OCI-LY1 (cell line): Measurements from ENCODE around the gene HS3ST3B1.

Experiments used
- H2AFZ ChIP-seq: fragments of 200-600 bp; sonication (generic), shearing (Covaris generic); 2 replicates; pipeline ENCODE4 v1.6.0; 2014; ENCODE audit warnings: antibody characterized with exemption, mild to moderate bottlenecking, low read length
- H3F3A ChIP-seq: fragments of 200-600 bp; sonication (generic), shearing (Covaris generic); 2 replicates; pipeline ENCODE4 v1.6.0; 2014; ENCODE audit warnings: mild to moderate bottlenecking, antibody characterized with exemption, low read length, moderate library complexity; ENCODE audit not compliant: insufficient read depth
- H3K27ac ChIP-seq: fragments of 200-600 bp; sonication (generic); 2 replicates; pipeline ENCODE4 v1.5.1; 2014; ENCODE audit warnings: low read length, mixed run types, mild to moderate bottlenecking, low read depth; ENCODE audit not compliant: poor library complexity, severe bottlenecking
- H3K27me3 ChIP-seq: fragments of 200-600 bp; sonication (generic); 2 replicates; pipeline ENCODE4 v1.6.0; 2014; ENCODE audit warnings: antibody characterized with exemption, mild to moderate bottlenecking, low read length, moderate library complexity; ENCODE audit not compliant: insufficient read depth
- H3K36me3 ChIP-seq: fragments of 200-600 bp; sonication (generic); 2 replicates; pipeline ENCODE4 v1.6.1; 2014; ENCODE audit warnings: mild to moderate bottlenecking, antibody characterized with exemption, low read length, moderate library complexity, mixed read lengths; ENCODE audit not compliant: insufficient read depth
- H3K4me1 ChIP-seq: fragments of 200-600 bp; sonication (generic); 2 replicates; pipeline ENCODE4 v1.5.1; 2014; ENCODE audit warnings: mild to moderate bottlenecking, low read length, moderate library complexity; ENCODE audit not compliant: insufficient read depth, severe bottlenecking
- H3K4me2 ChIP-seq: fragments of 200-600 bp; sonication (generic), shearing (Covaris generic); 2 replicates; pipeline ENCODE4 v1.6.1; 2014; ENCODE audit warnings: low read length
- H3K4me3 ChIP-seq: fragments of 200-600 bp; sonication (generic); 2 replicates; pipeline ENCODE4 v1.5.1; 2014; ENCODE audit warnings: low read length, low read depth, mild to moderate bottlenecking, mixed read lengths; ENCODE audit not compliant: poor library complexity, severe bottlenecking
- H3K79me2 ChIP-seq: fragments of 200-600 bp; shearing (Covaris generic); 2 replicates; pipeline ENCODE4 v1.6.1; 2016; ENCODE audit warnings: mixed run types, low read length, mixed read lengths; ENCODE audit not compliant: insufficient read depth
- H3K9ac ChIP-seq: fragments of 200-600 bp; sonication (generic), shearing (Covaris generic); 2 replicates; pipeline ENCODE4 v1.6.1; 2014; ENCODE audit warnings: mild to moderate bottlenecking, low read length, mixed read lengths
- H3K9me2 ChIP-seq: fragments of 200-600 bp; sonication (generic), shearing (Covaris generic); 2 replicates; pipeline ENCODE4 v1.6.1; 2014; ENCODE audit warnings: low read depth, mild to moderate bottlenecking, low read length, mixed read lengths
- H3K9me3 ChIP-seq: fragments of 200-600 bp; shearing (Covaris generic); 2 replicates; pipeline ENCODE4 v1.6.1; 2014; ENCODE audit warnings: low read length, mixed read lengths
- H4K20me1 ChIP-seq: fragments of 200-600 bp; sonication (generic), shearing (Covaris generic); 2 replicates; pipeline ENCODE4 v1.6.0; 2016; ENCODE audit warnings: mild to moderate bottlenecking, low read length; ENCODE audit not compliant: insufficient read depth
- EZH2 ChIP-seq: fragments of 200-600 bp; sonication (generic), shearing (Covaris generic); IDR thresholded peaks from 2 replicates; pipeline ENCODE4 v1.8.0; 2017; ENCODE audit warnings: borderline replicate concordance, mixed run types, mild to moderate bottlenecking, antibody characterized with exemption, low read length, moderate library complexity, mixed read lengths
- TF ChIP-seq, protein P1 (sequence below): fragments of 200-600 bp; sonication (generic), shearing (Covaris generic); IDR thresholded peaks from 2 replicates; pipeline ENCODE4 v1.5.1; 2017; ENCODE audit warnings: mild to moderate bottlenecking, antibody characterized with exemption, low read length, moderate library complexity, mixed read lengths

The HS3ST3B1 gene

DNA sequence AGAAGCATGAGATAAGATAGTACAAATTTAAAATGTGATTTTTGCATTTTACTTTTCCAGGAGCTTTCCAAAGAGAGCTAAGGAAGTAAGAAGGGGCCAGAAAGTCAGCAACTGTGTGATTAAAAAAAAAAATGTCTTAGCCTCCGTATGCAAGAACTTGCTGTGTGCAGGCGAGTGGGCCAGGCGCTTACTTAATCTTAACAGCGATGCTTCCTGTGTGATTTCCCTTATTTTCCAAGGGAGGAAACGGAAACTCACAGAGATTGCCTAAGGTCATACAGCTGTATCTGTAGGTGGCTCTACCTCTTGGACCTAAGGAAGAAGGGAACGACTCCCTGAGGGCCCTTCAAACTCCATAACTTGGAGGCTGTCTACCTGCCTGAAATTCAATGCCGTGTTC, 11.1 kb downstream of the HS3ST3B1 start:
- no peaks in the 10 kb centered on the region for H3K9me2 ChIP-seq
- no peak overlapping the region for H3K4me2 ChIP-seq
- TF ChIP-seq, protein P1, sequence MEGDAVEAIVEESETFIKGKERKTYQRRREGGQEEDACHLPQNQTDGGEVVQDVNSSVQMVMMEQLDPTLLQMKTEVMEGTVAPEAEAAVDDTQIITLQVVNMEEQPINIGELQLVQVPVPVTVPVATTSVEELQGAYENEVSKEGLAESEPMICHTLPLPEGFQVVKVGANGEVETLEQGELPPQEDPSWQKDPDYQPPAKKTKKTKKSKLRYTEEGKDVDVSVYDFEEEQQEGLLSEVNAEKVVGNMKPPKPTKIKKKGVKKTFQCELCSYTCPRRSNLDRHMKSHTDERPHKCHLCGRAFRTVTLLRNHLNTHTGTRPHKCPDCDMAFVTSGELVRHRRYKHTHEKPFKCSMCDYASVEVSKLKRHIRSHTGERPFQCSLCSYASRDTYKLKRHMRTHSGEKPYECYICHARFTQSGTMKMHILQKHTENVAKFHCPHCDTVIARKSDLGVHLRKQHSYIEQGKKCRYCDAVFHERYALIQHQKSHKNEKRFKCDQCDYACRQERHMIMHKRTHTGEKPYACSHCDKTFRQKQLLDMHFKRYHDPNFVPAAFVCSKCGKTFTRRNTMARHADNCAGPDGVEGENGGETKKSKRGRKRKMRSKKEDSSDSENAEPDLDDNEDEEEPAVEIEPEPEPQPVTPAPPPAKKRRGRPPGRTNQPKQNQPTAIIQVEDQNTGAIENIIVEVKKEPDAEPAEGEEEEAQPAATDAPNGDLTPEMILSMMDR = no peak
- no peaks in the 10 kb centered on the region for H3K9me3 ChIP-seq
- H3K27me3 ChIP-seq = no peaks in the 10 kb centered on the region
- no peaks in the 10 kb centered on the region for H4K20me1 ChIP-seq
- no peaks in the 10 kb centered on the region for H3K36me3 ChIP-seq
- no peak overlapping the region for H3K27ac ChIP-seq
- no peak overlapping the region for H3K4me3 ChIP-seq
- H3K9ac ChIP-seq = no peak overlapping the region
- H3F3A ChIP-seq = no peaks in the 10 kb centered on the region
- no peak overlapping the region for H2AFZ ChIP-seq
- no peaks in the 10 kb centered on the region for H3K79me2 ChIP-seq
- no peaks in the 10 kb centered on the region for H3K4me1 ChIP-seq

DNA sequence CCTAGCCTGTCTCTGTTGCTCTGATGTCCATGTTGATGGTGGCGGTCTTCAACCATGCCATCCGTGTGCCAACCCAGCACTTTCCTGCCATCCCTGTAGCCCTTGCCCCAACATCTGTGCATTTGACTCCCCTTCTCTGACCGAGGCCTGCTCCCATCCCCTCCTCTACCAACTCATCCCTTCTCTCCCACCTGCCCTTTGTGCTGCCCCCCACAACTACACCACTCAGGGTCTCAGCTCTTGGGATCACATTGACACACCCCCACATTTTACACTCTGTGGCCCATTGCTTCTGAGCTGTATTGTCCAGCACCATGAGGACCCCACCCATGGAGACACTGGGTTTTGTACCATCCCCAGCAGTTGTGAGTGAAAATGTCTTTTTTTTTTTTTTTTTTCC, 11.6 kb downstream of the HS3ST3B1 start:
- TF ChIP-seq, protein P1 = no peak
- Histone ChIP-seq H3K4me2 (no peak overlapping the region), H3K4me3 (no peak overlapping the region), H3K4me1 (no peaks in the 10 kb centered on the region), H3K36me3 (no peaks in the 10 kb centered on the region), H3K9me2 (no peaks in the 10 kb centered on the region), H3K27ac (no peak overlapping the region), H2AFZ (no peak overlapping the region), H3K9ac (no peak overlapping the region), H4K20me1 (no peaks in the 10 kb centered on the region), H3K79me2 (no peaks in the 10 kb centered on the region), H3F3A (no peaks in the 10 kb centered on the region), H3K27me3 (no peaks in the 10 kb centered on the region), H3K9me3 (no peaks in the 10 kb centered on the region)

DNA sequence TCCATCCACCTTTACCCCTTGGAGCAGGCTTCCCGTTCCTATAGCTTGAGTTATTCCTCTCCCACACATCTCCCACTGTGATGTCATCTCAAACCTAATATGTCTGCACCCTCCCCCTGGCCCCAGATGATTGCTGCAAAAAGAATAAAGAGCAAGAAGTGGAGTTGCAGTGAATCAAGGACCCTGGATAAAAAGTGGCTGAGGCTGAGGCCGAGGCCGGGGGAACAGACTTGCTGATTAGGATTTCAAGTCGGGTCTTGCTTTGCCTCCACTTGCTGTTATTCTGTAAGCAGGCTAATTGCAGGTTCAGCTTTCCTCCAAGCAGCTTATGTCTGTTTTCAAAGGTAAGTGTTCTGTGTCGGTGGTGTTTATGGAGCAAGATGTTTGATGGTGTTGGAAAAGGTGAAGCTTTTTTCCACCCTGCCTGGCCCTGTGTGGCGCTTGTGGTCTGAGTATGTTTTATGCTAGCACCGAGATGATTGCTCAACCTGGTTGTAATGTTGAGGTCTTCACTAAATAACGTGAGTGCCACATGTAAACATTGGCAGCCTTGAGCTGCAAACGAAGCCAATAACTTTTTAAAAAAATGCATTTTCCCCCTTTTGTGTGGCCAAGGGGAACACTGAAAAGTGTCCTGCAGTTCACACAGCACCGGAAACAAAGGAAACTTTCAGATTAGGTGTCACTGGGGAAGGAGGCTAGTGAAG, 15.4 kb downstream of the HS3ST3B1 start:
- no peaks in the 10 kb centered on the region for H3K36me3 ChIP-seq
- no peak overlapping the region for H3K9ac ChIP-seq
- no peaks in the 10 kb centered on the region for H3F3A ChIP-seq
- no peaks in the 10 kb centered on the region for H4K20me1 ChIP-seq
- H3K27ac ChIP-seq = no peak overlapping the region
- no peak overlapping the region for H3K4me3 ChIP-seq
- no peaks in the 10 kb centered on the region for H3K4me1 ChIP-seq
- H3K4me2 ChIP-seq = no peak overlapping the region
- H3K79me2 ChIP-seq = no peaks in the 10 kb centered on the region
- no peaks in the 10 kb centered on the region for H3K9me3 ChIP-seq
- H2AFZ ChIP-seq = no peak overlapping the region
- H3K27me3 ChIP-seq = no peaks in the 10 kb centered on the region
- TF ChIP-seq EZH2 = no peak
- TF ChIP-seq, protein P1 = no peak
- H3K9me2 ChIP-seq = no peaks in the 10 kb centered on the region
